HG02759 (cell line): ENCODE results near the gene AIF1L.

Experiments used
- ATAC-seq: cut with Tn5 transposase; IDR thresholded peaks from one replicate; pipeline ENCODE4 v1.9.1; 2021; ENCODE audit warnings: mild to moderate bottlenecking, moderate library complexity; ENCODE audit not compliant: unreplicated experiment

The AIF1L gene

GRCh38 chr9:131161585-131161984 lies 65.3 kb downstream of the AIF1L start:
- no peak for ATAC-seq

- no peak for ATAC-seq
Measured at GRCh38 chr9:131162886-131163285, 66.6 kb downstream of the AIF1L start.

- ATAC-seq, result no peak
Measured at GRCh38 chr9:131165523-131165922, 69.2 kb downstream of the AIF1L start.

GRCh38 chr9:131167146-131167692 lies 70.9 kb downstream of the AIF1L start:
- ATAC-seq, result no peak

GRCh38 chr9:131167936-131168335 lies 71.6 kb downstream of the AIF1L start:
- no peak for ATAC-seq

GRCh38 chr9:131169563-131170240 lies 73.4 kb downstream of the AIF1L start:
- no peak for ATAC-seq
